Measurements from ENCODE around the gene CPNE5.

CPNE5 gene

DNA sequence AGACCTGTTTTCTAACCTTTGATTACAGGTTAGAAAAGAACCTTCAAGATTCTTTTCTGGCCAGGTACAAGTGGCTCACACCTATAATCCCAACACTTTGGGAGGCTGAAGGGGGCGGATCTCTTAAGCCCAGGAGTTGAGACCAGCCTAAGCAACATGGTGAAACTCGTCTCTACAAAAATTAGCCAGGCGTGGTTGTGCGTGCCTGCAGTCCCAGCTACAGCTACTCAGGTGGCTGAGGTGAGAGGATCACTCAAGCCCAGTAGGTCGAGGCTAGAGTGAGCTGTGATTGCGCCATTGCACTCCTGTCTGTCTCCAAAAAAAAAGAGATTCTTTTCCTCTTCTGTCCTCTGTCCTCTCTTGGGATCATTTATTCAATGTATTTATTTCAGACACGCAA, 20.9 kb upstream of the CPNE5 start:
- no peak for DNase-seq (ENCODE audit: low read depth in 1 of 2, low spot score in 1 of 2)
- Histone ChIP-seq H3K4me3 (replicated peaks; ENCODE audit: insufficient read depth, low read length) (no peak overlapping the region), H3K27ac (replicated peaks) (no peak overlapping the region), H3K27me3 (ENCODE audit: insufficient read depth, poor library complexity, severe bottlenecking) (no peaks in the 10 kb centered on the region)
- TF ChIP-seq SPI1 (IDR thresholded peaks at IDR 0.05; ENCODE audit: borderline replicate concordance, low read depth) (no peak), GABPA (IDR thresholded peaks at IDR 0.05; ENCODE audit: low read depth) (no peak), POLR2AphosphoS5 (IDR thresholded peaks at IDR 0.05; ENCODE audit: low read depth) (no peak)
- TF ChIP-seq, protein P1, sequence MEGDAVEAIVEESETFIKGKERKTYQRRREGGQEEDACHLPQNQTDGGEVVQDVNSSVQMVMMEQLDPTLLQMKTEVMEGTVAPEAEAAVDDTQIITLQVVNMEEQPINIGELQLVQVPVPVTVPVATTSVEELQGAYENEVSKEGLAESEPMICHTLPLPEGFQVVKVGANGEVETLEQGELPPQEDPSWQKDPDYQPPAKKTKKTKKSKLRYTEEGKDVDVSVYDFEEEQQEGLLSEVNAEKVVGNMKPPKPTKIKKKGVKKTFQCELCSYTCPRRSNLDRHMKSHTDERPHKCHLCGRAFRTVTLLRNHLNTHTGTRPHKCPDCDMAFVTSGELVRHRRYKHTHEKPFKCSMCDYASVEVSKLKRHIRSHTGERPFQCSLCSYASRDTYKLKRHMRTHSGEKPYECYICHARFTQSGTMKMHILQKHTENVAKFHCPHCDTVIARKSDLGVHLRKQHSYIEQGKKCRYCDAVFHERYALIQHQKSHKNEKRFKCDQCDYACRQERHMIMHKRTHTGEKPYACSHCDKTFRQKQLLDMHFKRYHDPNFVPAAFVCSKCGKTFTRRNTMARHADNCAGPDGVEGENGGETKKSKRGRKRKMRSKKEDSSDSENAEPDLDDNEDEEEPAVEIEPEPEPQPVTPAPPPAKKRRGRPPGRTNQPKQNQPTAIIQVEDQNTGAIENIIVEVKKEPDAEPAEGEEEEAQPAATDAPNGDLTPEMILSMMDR (IDR thresholded peaks at IDR 0.05; ENCODE audit: insufficient read depth, low read length) = no peak
- TF ChIP-seq, protein P2, sequence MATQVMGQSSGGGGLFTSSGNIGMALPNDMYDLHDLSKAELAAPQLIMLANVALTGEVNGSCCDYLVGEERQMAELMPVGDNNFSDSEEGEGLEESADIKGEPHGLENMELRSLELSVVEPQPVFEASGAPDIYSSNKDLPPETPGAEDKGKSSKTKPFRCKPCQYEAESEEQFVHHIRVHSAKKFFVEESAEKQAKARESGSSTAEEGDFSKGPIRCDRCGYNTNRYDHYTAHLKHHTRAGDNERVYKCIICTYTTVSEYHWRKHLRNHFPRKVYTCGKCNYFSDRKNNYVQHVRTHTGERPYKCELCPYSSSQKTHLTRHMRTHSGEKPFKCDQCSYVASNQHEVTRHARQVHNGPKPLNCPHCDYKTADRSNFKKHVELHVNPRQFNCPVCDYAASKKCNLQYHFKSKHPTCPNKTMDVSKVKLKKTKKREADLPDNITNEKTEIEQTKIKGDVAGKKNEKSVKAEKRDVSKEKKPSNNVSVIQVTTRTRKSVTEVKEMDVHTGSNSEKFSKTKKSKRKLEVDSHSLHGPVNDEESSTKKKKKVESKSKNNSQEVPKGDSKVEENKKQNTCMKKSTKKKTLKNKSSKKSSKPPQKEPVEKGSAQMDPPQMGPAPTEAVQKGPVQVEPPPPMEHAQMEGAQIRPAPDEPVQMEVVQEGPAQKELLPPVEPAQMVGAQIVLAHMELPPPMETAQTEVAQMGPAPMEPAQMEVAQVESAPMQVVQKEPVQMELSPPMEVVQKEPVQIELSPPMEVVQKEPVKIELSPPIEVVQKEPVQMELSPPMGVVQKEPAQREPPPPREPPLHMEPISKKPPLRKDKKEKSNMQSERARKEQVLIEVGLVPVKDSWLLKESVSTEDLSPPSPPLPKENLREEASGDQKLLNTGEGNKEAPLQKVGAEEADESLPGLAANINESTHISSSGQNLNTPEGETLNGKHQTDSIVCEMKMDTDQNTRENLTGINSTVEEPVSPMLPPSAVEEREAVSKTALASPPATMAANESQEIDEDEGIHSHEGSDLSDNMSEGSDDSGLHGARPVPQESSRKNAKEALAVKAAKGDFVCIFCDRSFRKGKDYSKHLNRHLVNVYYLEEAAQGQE (IDR thresholded peaks at IDR 0.05; ENCODE audit: insufficient replicate concordance, low read depth) = no peak

DNA sequence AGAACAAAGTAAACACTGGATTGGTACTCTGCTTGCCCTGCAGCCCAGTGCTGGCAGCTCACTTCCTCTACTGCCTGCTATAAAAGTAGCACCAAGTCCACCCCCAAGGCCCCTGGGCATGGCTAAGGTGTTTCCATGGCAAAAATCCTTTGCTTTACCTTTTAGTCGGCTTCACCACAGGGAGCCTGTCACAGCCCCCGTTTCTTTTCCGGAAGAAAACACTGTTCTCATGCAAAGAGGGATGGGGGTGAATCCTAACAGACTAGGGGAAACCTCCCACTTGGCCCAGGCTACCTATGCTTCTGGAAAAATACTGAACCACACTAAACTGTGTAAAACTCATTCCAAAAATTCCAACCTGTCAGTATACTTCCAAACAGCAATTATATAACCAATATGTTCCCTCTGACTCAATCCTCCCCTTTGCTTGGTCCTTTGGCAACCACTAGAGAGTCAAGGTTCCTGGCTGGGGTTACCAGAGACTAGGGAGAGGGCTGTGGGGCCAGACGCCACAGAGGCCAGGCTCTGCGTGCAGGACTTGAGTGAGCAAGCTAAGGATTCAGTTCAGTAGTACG, 19.2 kb upstream of the CPNE5 start:
- H3K4me3 ChIP-seq (replicated peaks; ENCODE audit: insufficient read depth, low read length) = no peak overlapping the region
- TF ChIP-seq SPI1 (IDR thresholded peaks at IDR 0.05; ENCODE audit: borderline replicate concordance, low read depth) = no peak
- no peak for TF ChIP-seq GABPA (IDR thresholded peaks at IDR 0.05; ENCODE audit: low read depth)
- TF ChIP-seq POLR2AphosphoS5 (IDR thresholded peaks at IDR 0.05; ENCODE audit: low read depth) = no peak
- TF ChIP-seq, protein P1 (IDR thresholded peaks at IDR 0.05; ENCODE audit: insufficient read depth, low read length) = no peak
- TF ChIP-seq, protein P2 (IDR thresholded peaks at IDR 0.05; ENCODE audit: insufficient replicate concordance, low read depth) = no peak
- H3K27ac ChIP-seq (replicated peaks) = no peak overlapping the region
- H3K27me3 ChIP-seq (ENCODE audit: insufficient read depth, poor library complexity, severe bottlenecking) = no peaks in the 10 kb centered on the region
- no peak for DNase-seq (ENCODE audit: low read depth in 1 of 2, low spot score in 1 of 2)

DNA sequence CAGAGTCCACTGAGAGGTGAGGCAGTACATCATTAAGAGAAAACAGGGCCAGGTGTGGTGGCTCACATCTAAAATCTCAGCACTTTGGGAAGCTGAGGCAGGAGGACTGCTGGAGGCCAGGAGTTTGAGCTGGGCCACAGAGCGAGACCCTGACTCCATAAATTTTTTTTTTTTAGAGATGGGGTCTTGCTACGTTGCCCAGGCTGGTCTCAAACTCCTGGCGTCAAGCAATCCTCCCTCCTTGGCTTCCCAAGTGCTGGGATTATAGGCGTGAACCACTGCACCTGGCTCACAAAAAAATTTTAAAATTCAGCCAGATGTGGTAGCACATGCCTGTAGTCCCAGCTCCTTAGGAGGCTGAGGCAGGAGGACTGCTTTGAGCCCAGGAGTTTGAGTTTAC, 18.1 kb upstream of the CPNE5 start:
- Histone ChIP-seq H3K4me3 (replicated peaks; ENCODE audit: insufficient read depth, low read length) (no peak overlapping the region), H3K27me3 (ENCODE audit: insufficient read depth, poor library complexity, severe bottlenecking) (no peaks in the 10 kb centered on the region), H3K27ac (replicated peaks) (no peak overlapping the region)
- TF ChIP-seq, protein P1 (IDR thresholded peaks at IDR 0.05; ENCODE audit: insufficient read depth, low read length) = no peak
- TF ChIP-seq GABPA (IDR thresholded peaks at IDR 0.05; ENCODE audit: low read depth) (no peak), POLR2AphosphoS5 (IDR thresholded peaks at IDR 0.05; ENCODE audit: low read depth) (no peak), SPI1 (IDR thresholded peaks at IDR 0.05; ENCODE audit: borderline replicate concordance, low read depth) (no peak)
- TF ChIP-seq, protein P2 (IDR thresholded peaks at IDR 0.05; ENCODE audit: insufficient replicate concordance, low read depth) = no peak
- no peak for DNase-seq (ENCODE audit: low read depth in 1 of 2, low spot score in 1 of 2)
